C4-2B (cell line): ENCODE data around the gene SERPINA5.

ENCODE experiments used
- ZFX ChIP-seq: fragments of 450-650 bp; IDR thresholded peaks from 2 replicates; pipeline ENCODE4 v1.6.1; 2017
- TF ChIP-seq, protein P1 (sequence below): fragments of 450-650 bp; conservative IDR thresholded peaks from 2 replicates; pipeline ENCODE4 v1.5.1; 2017; ENCODE audit warnings: mild to moderate bottlenecking

DNA sequence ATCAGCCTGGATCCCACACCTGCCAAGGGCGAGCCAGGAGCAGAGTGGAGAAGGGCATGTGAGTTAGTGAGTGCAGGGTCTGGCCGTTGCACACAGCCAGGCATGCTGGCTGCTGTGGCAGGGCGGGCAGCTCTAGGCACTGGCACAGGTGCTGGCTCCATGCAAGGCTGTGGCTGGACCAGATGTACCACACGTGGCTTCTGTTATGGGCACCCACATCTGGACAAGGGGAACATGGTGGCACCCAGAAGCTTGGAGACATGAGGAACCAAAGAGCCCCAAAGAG is 51.0 kb downstream of the SERPINA5 start:
- TF ChIP-seq, protein P1, sequence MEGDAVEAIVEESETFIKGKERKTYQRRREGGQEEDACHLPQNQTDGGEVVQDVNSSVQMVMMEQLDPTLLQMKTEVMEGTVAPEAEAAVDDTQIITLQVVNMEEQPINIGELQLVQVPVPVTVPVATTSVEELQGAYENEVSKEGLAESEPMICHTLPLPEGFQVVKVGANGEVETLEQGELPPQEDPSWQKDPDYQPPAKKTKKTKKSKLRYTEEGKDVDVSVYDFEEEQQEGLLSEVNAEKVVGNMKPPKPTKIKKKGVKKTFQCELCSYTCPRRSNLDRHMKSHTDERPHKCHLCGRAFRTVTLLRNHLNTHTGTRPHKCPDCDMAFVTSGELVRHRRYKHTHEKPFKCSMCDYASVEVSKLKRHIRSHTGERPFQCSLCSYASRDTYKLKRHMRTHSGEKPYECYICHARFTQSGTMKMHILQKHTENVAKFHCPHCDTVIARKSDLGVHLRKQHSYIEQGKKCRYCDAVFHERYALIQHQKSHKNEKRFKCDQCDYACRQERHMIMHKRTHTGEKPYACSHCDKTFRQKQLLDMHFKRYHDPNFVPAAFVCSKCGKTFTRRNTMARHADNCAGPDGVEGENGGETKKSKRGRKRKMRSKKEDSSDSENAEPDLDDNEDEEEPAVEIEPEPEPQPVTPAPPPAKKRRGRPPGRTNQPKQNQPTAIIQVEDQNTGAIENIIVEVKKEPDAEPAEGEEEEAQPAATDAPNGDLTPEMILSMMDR, result no peak
- no peak for TF ChIP-seq ZFX
